AG10803 (cell line): ENCODE results near the gene PRPH2.
"Not testable (repeated sequence)": the region's sequence is repeated elsewhere in the genome, so short reads cannot be mapped to it uniquely, and the experiment has no call there.

Experiments used
- DNase-seq: peaks from one replicate; pipeline ENCODE4 v3.0.0; 2010; ENCODE audit warnings: low read depth
- H3K4me3 ChIP-seq: 2 replicates; pipeline ENCODE4 v1.5.1; 2011; ENCODE audit warnings: mild to moderate bottlenecking, low read length, control low read depth
- CTCF ChIP-seq: conservative IDR thresholded peaks from 2 replicates; pipeline ENCODE4 v1.5.1; 2011; ENCODE audit warnings: mild to moderate bottlenecking, low read length, control low read depth, inconsistent platforms

PRPH2 gene

GRCh38 chr6:42690872-42691271 is 31.5 kb downstream of the PRPH2 start:
- H3K4me3 ChIP-seq: no peak overlapping the region
- no peak for TF ChIP-seq CTCF
- DNase-seq: no peak

DNA sequence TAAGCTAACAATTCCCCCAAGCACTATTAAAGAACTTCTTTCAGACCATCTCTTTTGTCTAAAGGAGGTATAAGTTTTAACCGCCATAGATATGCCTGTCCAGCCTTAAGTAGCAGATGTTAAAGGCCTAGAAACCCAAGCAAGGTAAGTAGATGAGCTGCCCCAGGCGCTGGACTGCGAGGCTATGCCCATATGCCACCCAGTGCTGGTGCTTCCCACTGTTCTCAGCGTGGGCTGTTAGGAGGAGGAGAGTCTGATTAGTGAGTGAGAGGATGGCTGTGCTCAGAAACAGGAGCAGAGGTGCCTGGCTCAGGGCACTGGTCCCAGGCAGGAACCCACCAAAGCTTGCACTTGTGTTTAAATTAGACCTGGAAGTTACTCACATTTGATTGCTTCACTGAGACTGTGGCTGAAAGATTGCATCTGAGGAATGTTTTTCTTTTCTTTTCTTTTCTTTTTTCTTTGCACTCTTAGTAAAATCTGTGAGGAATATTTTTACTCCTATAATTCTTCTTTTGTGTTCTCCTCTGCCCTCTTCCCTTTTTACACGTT is 32.2 kb downstream of the PRPH2 start:
- TF ChIP-seq CTCF: no peak
- H3K4me3 ChIP-seq: no peak overlapping the region
- peak; percentile 47 for DNase-seq

GRCh38 chr6:42689371-42689770 is 33.0 kb downstream of the PRPH2 start:
- TF ChIP-seq CTCF: no peak
- no peak for DNase-seq
- H3K4me3 ChIP-seq: no peak overlapping the region

DNA sequence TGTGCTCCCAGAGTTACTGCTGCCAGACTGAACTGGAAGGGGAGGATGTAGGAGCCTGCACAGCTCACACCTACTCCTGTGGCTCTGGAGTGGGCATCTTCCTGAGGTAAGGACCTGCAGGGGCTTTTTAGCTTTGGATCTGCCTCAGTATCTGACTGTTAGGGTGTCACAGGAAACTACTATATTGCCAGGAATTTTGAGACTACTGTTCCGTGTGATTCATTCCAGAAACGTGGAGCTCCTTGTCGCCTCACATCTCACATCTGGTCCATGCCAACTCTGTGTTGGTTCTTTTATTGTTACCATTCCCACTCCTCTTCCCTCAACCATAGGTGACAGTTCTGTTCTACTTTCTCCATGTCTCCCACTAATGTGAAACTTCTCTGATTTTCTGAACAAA is 34.1 kb downstream of the PRPH2 start:
- no peak for TF ChIP-seq CTCF
- DNase-seq: peak; percentile 21
- no peak overlapping the region for H3K4me3 ChIP-seq

DNA sequence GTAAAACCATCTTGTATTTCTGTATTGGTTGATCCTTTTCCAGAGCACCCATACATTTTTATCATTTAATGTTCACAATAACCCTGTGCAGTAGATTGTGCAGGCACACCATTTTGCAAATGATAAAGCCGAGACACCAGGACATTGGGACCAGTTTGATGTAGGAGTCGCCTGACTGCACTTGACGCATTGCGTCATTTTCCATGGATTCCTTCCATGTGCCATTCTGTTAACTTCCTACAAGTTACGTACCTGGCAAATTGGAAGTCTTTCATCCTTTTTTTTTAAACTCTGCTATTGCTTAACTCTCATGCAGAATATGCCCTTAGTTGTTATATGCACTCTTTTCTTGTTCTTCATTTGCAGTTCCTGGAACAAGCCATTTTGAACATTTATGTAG is 43.0 kb downstream of the PRPH2 start:
- no peak for DNase-seq
- no peak for TF ChIP-seq CTCF
- no peak overlapping the region for H3K4me3 ChIP-seq

DNA sequence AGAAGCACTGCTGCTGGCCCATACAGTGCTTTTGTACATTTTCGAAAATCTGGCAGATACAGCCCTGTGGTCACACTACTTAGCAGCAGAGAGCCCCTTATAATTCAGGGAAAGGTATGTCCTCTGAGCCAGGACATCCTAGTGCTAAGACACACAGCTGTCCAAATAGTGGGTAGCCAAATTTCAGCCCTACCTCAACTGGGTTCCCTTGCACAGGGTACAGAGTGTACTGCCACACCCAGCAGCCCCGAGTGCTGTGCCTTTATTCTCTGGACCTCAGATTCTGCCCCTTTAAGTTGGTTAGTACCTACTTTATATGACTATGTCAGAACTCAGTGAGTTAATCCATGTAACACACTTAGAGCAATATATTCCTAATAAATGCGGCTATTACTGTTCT is 47.6 kb downstream of the PRPH2 start:
- DNase-seq: no peak
- TF ChIP-seq CTCF: no peak
- no peak overlapping the region for H3K4me3 ChIP-seq

DNA sequence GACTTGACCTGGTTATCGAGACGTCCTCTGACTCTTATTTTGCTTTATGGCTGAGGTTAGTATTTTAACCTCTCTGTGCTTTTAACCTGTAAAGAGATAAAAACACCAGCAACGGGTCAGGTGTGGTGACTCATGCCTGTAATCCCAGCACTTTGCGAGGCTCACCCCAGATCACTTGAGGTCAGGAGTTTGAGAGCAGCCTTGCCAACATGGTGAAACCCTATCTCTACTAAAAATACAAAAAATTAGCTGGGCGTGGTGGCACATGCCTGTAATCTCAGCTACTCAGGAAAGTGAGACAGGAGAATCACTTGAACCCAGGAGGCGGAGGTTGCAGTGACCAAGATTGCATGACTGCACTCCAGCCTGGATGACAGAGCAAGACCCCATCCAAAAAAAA is 48.0 kb downstream of the PRPH2 start:
- DNase-seq: not testable (repeated sequence)

DNA sequence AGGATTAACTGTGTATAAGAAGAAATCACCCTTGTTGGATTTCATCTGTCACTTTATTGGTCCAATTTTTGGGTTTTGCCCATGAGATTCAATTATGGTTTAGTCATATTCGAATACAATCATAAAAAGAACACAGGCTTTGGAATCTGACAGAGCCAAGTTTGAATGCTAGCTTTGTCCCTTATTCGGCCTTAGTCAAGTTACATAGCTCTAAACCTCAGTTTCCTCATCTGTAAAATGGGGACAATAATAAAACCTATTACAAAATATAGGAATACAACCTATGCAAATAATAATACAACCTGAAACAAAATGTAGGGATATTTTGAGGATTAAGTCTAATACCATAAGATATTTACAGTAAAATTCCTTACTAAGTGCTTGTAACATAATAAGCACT is 57.7 kb downstream of the PRPH2 start:
- TF ChIP-seq CTCF: no peak
- no peak overlapping the region for H3K4me3 ChIP-seq
- DNase-seq: no peak

More for the DNA sequence above, 48.0 kb downstream of the PRPH2 start:
- not testable (repeated sequence) for H3K4me3 ChIP-seq
